ENCODE data around the gene IL37. TPM values are rescaled to one million over a fixed set of nuclear protein-coding genes. Genes with fewer than 3 reads are reported as not detected.

The IL37 gene
- total RNA-seq, 1 donor from 2014 or later: not detected

- H3K4me3 ChIP-seq (ENCODE audit: low read depth, low read length): no peak overlapping the region
- no peak for DNase-seq (ENCODE audit: low read depth)
- TF ChIP-seq CTCF (conservative IDR thresholded peaks at IDR 0.05; ENCODE audit: low read depth, low read length): no peak
Measured at GRCh38 chr2:112915300-112916144, 4.6 kb downstream of the IL37 start.

- no peak for DNase-seq (ENCODE audit: low read depth)
- no peak overlapping the region for H3K4me3 ChIP-seq (ENCODE audit: low read depth, low read length)
- no peak for TF ChIP-seq CTCF (conservative IDR thresholded peaks at IDR 0.05; ENCODE audit: low read depth, low read length)
Measured at GRCh38 chr2:112916145-112916571, 5.2 kb downstream of the IL37 start.

- DNase-seq (ENCODE audit: low read depth): no peak
- H3K4me3 ChIP-seq (ENCODE audit: low read depth, low read length): no peak overlapping the region
- TF ChIP-seq CTCF (conservative IDR thresholded peaks at IDR 0.05; ENCODE audit: low read depth, low read length): no peak
Measured at GRCh38 chr2:112916625-112917247, 5.8 kb downstream of the IL37 start.

- no peak for DNase-seq (ENCODE audit: low read depth)
- no peak overlapping the region for H3K4me3 ChIP-seq (ENCODE audit: low read depth, low read length)
- TF ChIP-seq CTCF (conservative IDR thresholded peaks at IDR 0.05; ENCODE audit: low read depth, low read length): no peak
Measured at GRCh38 chr2:112917856-112918255, 6.9 kb downstream of the IL37 start.

GRCh38 chr2:112918256-112918655 is 7.3 kb downstream of the IL37 start:
- no peak for TF ChIP-seq CTCF (conservative IDR thresholded peaks at IDR 0.05; ENCODE audit: low read depth, low read length)
- DNase-seq (ENCODE audit: low read depth): no peak
- H3K4me3 ChIP-seq (ENCODE audit: low read depth, low read length): no peak overlapping the region

GRCh38 chr2:112919086-112919485 is 8.1 kb downstream of the IL37 start:
- no peak for TF ChIP-seq CTCF (conservative IDR thresholded peaks at IDR 0.05; ENCODE audit: low read depth, low read length)
- DNase-seq (ENCODE audit: low read depth): no peak

More at GRCh38 chr2:112919086-112919485, 8.1 kb downstream of the IL37 start:
- no peak overlapping the region for H3K4me3 ChIP-seq (ENCODE audit: low read depth, low read length)
